A549 (cell line): ENCODE data around the gene C20orf204.

ENCODE experiments used
- POLR2A ChIP-seq: IDR thresholded peaks from 2 replicates; pipeline ENCODE4 v1.6.1; 2012; ENCODE audit warnings: mild to moderate bottlenecking, low read length
- TF ChIP-seq, protein P1 (sequence below): fragments of 450-650 bp; IDR thresholded peaks from 2 replicates; pipeline ENCODE4 v1.6.1; 2014; ENCODE audit warnings: antibody characterized with exemption
- TF ChIP-seq, protein P2 (sequence below): fragments of >200 bp; sonication (Bioruptor Twin); formaldehyde crosslinking; IDR thresholded peaks from 3 replicates; pipeline ENCODE4 v1.5.1; 2016

DNA sequence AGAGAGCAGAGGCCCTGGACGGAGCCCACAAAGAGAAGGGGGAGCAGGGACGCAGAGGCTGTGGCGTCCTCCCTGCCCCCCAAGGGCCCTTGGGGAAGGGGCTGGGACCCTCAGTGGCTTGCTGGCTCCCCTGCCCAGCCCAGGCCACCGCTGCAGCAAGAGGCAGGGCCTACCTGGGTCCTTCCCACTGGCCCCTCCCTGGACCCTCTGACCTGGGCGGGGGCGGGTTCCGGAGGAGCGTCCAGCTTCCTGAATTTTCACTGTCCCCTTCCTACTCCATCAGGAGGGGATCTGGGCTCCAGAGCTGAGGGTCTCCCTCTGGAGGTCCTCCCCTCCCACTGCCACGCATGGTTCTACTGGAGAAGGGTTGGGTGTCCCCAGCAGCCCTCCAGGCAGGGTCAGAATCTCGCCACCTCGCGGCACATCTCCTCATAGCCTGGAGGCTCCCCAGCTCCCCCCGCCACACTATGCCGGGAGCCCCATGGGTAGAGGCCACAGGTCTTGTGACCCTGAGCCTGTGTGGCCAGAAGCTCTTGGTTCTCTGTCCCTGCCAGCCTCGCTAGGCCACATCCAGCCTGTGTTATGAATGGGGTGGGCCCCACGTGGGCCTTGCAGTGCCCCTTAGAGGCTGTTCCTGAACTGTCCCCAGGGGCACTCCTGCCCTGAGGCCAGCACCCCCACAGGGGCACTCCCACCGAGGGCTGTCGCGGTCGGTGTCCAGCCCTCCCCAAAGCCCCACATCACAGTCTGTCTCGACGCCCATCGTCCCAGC lies 14.5 kb downstream of the C20orf204 start:
- TF ChIP-seq, protein P1, sequence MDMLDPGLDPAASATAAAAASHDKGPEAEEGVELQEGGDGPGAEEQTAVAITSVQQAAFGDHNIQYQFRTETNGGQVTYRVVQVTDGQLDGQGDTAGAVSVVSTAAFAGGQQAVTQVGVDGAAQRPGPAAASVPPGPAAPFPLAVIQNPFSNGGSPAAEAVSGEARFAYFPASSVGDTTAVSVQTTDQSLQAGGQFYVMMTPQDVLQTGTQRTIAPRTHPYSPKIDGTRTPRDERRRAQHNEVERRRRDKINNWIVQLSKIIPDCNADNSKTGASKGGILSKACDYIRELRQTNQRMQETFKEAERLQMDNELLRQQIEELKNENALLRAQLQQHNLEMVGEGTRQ, result no peak
- TF ChIP-seq POLR2A, result no peak
- TF ChIP-seq, protein P2, sequence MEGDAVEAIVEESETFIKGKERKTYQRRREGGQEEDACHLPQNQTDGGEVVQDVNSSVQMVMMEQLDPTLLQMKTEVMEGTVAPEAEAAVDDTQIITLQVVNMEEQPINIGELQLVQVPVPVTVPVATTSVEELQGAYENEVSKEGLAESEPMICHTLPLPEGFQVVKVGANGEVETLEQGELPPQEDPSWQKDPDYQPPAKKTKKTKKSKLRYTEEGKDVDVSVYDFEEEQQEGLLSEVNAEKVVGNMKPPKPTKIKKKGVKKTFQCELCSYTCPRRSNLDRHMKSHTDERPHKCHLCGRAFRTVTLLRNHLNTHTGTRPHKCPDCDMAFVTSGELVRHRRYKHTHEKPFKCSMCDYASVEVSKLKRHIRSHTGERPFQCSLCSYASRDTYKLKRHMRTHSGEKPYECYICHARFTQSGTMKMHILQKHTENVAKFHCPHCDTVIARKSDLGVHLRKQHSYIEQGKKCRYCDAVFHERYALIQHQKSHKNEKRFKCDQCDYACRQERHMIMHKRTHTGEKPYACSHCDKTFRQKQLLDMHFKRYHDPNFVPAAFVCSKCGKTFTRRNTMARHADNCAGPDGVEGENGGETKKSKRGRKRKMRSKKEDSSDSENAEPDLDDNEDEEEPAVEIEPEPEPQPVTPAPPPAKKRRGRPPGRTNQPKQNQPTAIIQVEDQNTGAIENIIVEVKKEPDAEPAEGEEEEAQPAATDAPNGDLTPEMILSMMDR, result no peak
